HFF-Myc (cell line): ENCODE measurements around the gene ZSCAN25.
"Not testable (repeated sequence)": the region's sequence is repeated elsewhere in the genome, so short reads cannot be mapped to it uniquely, and the experiment has no call there.

Source experiments
- DNase-seq: peaks from one replicate; pipeline ENCODE4 v3.0.0-alpha.2; 2011; ENCODE audit warnings: low read depth; ENCODE audit errors: extremely low read depth
- H3K4me3 ChIP-seq: replicated peaks from 2 replicates; pipeline ENCODE4 v1.5.1; 2011; ENCODE audit warnings: low read depth, mild to moderate bottlenecking, control low read depth, low read length
- CTCF ChIP-seq: IDR thresholded peaks from 2 replicates; pipeline ENCODE4 v1.5.1; 2012; ENCODE audit warnings: mild to moderate bottlenecking, low read depth, low read length, control low read depth; ENCODE audit errors: missing control alignments

Gene ZSCAN25

DNA sequence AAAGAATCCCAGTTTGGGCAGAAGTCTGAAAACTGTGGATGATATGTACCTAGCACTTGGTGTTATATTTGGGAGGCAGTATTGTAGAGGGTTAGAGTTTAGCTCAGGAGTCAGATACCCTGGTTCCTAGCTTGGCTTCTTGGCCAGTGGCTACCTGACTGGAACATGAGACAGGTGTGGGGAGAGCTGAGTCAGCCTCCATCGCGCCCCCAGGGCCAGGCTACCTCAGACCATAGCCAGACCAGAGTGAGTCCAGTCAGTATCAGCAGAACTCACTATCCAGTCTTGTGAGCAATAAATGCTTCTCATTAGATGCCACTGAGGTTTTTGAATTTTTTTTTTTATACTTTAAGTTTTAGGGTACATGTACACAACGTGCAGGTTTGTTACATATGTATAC is 37.0 kb downstream of the ZSCAN25 start:
- H3K4me3 ChIP-seq = no peak overlapping the region
- no peak for DNase-seq
- TF ChIP-seq CTCF = no peak

DNA sequence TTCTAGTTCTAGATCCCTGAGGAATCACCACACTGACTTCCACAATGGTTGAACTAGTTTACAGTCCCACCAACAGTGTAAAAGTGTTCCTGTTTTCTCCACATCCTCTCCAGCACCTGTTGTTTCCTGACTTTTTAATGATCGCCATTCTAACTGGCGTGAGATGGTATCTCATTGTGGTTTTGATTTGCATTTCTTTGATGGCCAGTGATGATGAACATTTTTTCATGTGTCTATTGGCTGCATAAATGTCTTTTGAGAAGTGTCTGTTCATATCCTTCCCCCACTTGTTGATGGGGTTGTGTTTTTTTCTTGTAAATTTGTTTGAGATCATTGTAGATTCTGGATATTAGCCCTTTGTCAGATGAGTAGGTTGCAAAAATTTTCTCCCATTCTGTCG is 37.9 kb downstream of the ZSCAN25 start:
- not testable (repeated sequence) for DNase-seq

DNA sequence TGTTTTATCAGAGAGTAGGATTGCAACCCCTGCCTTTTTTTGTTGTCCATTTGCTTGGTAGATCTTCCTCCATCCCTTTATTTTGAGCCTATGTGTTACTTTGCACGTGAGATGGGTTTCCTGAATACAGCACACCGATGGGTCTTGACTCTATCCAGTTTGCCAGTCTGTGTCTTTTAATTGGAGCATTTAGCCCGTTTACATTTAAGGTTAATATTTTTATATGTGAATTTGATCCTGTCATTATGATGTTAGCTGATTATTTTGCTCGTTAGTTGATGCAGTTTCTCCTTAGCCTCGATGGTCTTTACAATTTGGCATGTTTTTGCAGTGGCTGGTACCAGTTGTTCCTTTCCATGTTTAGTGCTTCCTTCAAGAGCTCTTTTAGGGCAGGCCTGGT is 41.1 kb downstream of the ZSCAN25 start:
- H3K4me3 ChIP-seq, DNase-seq: not testable (repeated sequence)

More for the DNA sequence above, 37.9 kb downstream of the ZSCAN25 start:
- H3K4me3 ChIP-seq = not testable (repeated sequence)

GRCh38 chr7:99665312-99666012 is 48.7 kb downstream of the ZSCAN25 start:
- no peak for DNase-seq
- no peak for TF ChIP-seq CTCF
- H3K4me3 ChIP-seq = no peak overlapping the region

DNA sequence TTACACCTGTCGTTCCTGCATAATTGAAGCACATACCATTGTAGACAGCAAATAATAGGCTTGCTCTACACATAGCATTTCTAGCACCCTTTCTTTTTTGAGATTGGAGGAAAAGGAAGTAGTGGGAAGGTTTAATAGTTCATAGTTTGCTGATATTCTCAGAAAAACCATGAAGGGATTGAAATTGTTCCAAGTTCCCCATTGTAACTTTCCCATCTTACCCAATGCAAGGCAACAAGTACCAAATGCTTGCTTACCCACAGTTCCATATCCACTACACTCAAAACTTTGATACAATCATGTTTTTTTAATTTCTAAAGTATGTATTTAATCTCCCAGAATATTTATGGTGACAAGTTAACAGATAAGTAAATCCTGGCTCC is 49.3 kb downstream of the ZSCAN25 start:
- DNase-seq = no peak
- no peak for TF ChIP-seq CTCF
- no peak overlapping the region for H3K4me3 ChIP-seq

DNA sequence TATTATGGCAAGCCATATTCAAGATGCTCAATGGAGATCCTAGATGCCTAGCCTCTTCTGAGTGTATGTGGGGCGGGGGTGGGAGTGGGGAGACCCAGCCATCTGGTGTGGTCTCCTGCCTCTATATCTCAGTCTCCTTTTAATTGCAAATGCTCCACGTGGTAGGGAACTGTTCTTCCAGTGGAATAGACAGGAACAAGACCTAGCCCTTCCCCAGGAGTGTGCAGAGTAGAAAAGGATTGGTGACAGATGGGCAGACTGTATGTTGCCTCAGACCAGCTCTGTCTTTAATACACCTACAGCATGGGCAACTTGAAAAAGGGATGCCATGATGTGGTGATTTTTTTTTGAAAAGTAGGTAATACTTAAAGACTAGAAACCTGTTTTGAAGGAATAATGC is 50.4 kb downstream of the ZSCAN25 start:
- DNase-seq = no peak
- TF ChIP-seq CTCF = no peak
- H3K4me3 ChIP-seq = no peak overlapping the region

DNA sequence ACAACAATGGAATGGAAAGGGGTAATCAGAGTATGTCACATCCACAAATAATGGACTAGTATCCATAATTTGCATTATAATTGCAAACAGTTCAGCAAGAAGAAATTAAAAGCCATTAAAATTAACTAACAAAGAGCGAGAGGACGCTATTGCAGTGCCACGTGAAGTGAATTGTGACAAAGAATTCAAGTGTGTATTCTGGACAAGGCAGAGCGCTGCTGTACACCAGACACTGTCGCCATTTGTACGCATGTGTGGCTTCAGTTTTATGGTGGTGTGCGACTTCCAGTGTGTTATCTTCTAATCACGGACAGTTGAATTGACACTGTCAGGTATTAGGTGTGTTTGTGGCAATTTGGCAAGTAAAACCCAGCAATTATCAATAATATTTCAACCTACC is 51.8 kb downstream of the ZSCAN25 start:
- H3K4me3 ChIP-seq = no peak overlapping the region
- TF ChIP-seq CTCF = no peak
- DNase-seq = no peak

- no peak for TF ChIP-seq CTCF
- DNase-seq = no peak
- no peak overlapping the region for H3K4me3 ChIP-seq
Measured at GRCh38 chr7:99669782-99670181, 53.0 kb downstream of the ZSCAN25 start.
